Measurements from ENCODE around the gene TRMU.
A peak's percentile ranks its signal among the peaks of the same experiment; 100 is the strongest.

TRMU gene

GRCh38 chr22:46329616-46330015 lies 5.9 kb upstream of the TRMU start:
- H3K4me3 ChIP-seq = no peak overlapping the region
- no peak overlapping the region for H3K27ac ChIP-seq

- Histone ChIP-seq H3K4me3 (no peak overlapping the region), H3K27ac (no peak overlapping the region)
These were observed 5.1 kb upstream of the TRMU start for GRCh38 chr22:46330426-46330825.

- no peak overlapping the region for H3K4me3 ChIP-seq
- H3K27ac ChIP-seq = no peak overlapping the region
These were observed 4.0 kb upstream of the TRMU start for GRCh38 chr22:46331496-46331895.

GRCh38 chr22:46336119-46337078 lies 885 bp downstream of the TRMU start:
- Histone ChIP-seq H3K4me3 (peak overlapping the region; percentile 69 to 97 (median 86)), H3K27ac (peak overlapping the region; percentile 64 to 98 (median 94))

GRCh38 chr22:46337870-46338269 lies 2.4 kb downstream of the TRMU start:
- no peak overlapping the region for H3K4me3 ChIP-seq

GRCh38 chr22:46338636-46339035 lies 3.1 kb downstream of the TRMU start:
- Histone ChIP-seq H3K4me3 (no peak overlapping the region), H3K27ac (no peak overlapping the region)

More at GRCh38 chr22:46337870-46338269, 2.4 kb downstream of the TRMU start:
- H3K27ac ChIP-seq = no peak overlapping the region

- Histone ChIP-seq H3K4me3 (no peak overlapping the region), H3K27ac (no peak overlapping the region)
These were observed 4.4 kb downstream of the TRMU start for GRCh38 chr22:46339956-46340355.

- H3K27ac ChIP-seq = no peak overlapping the region
- H3K4me3 ChIP-seq = no peak overlapping the region
These were observed 5.2 kb downstream of the TRMU start for GRCh38 chr22:46340676-46341075.

- Histone ChIP-seq H3K27ac (no peak overlapping the region), H3K4me3 (no peak overlapping the region)
These were observed 11.3 kb downstream of the TRMU start for GRCh38 chr22:46346680-46347405.

- Histone ChIP-seq H3K4me3 (no peak overlapping the region), H3K27ac (no peak overlapping the region)
These were observed 12.1 kb downstream of the TRMU start for GRCh38 chr22:46347646-46348045.

GRCh38 chr22:46348099-46348695 lies 12.7 kb downstream of the TRMU start:
- Histone ChIP-seq H3K27ac (no peak overlapping the region), H3K4me3 (no peak overlapping the region)

GRCh38 chr22:46349238-46349637 lies 13.7 kb downstream of the TRMU start:
- Histone ChIP-seq H3K4me3 (no peak overlapping the region), H3K27ac (no peak overlapping the region)

- no peak overlapping the region for H3K4me3 ChIP-seq
- no peak overlapping the region for H3K27ac ChIP-seq
These were observed 14.2 kb downstream of the TRMU start for GRCh38 chr22:46349681-46350080.

GRCh38 chr22:46350121-46350520 lies 14.6 kb downstream of the TRMU start:
- Histone ChIP-seq H3K27ac (no peak overlapping the region), H3K4me3 (no peak overlapping the region)

- no peak overlapping the region for H3K27ac ChIP-seq
- H3K4me3 ChIP-seq = no peak overlapping the region
These were observed 15.1 kb downstream of the TRMU start for GRCh38 chr22:46350646-46351045.

- H3K27ac ChIP-seq = no peak overlapping the region
- H3K4me3 ChIP-seq = no peak overlapping the region
These were observed 15.7 kb downstream of the TRMU start for GRCh38 chr22:46351131-46351735.

- no peak overlapping the region for H3K4me3 ChIP-seq
- no peak overlapping the region for H3K27ac ChIP-seq
These were observed 16.3 kb downstream of the TRMU start for GRCh38 chr22:46351767-46352166.

GRCh38 chr22:46352276-46352675 lies 16.8 kb downstream of the TRMU start:
- Histone ChIP-seq H3K27ac (no peak overlapping the region), H3K4me3 (no peak overlapping the region)

- Histone ChIP-seq H3K27ac (peak overlapping the region in 3 of 21 experiments; percentile 29 to 54 (median 31)), H3K4me3 (no peak overlapping the region)
These were observed 17.3 kb downstream of the TRMU start for GRCh38 chr22:46352691-46353386.
